ENCODE results near the gene MXD3.

DNA sequence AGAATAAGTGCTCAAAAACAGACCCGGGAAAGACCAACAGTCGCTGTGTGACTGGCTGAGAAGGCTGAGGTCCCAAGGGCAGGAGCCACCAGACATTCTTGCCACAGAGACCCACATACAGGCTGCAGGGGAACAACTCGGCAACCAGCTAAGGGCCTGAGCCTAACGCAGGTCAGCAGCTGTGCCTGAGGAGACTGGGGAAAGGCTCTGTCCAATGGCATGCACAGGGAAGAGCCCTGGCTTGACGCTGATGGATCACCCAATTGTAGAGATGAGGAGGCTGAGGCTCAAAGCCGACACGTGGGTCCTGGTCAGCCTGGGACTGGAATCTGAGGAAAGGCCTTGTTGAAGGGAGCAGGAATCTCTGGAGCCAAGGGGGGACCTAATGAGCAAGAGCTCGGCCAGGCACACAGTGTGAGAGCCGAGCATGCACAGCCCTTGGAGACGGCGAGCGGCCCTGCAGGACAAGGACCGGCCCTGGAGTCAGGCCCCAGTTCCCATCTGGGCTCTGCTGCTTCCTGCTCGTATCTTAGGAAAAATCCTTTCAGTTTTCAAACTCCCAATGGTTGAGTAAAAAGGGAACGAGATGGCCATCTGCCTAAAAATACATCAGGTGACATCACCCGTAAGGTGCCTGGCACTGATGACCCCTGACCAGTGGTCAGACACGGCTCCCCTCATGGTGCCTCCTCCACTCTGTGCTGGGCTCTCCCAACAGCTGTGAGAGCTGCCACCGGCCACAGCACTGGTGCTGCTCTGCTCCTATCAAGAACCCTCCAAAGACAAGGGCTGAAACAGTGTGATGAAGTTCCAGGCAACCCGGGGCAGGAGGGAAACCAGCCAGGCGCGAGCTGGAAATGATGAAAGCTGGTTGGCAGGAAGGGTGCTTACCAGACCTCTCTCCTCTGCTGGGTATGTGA lies 23.3 kb upstream of the MXD3 start:
- TF ChIP-seq POLR2A (IDR thresholded peaks at IDR 0.05; ENCODE audit: low read length) (no peak), GATA3 (IDR thresholded peaks at IDR 0.05; ENCODE audit: borderline replicate concordance) (no peak)

All from A549 (cell line).